Smooth muscle cell (in vitro differentiated cells): ENCODE results near the gene TNIK. TPM values are rescaled to one million over a fixed set of nuclear protein-coding genes. Genes with fewer than 3 reads are reported as not detected.

Experiments
- DNase-seq: peaks from one replicate; lab custom pipeline; 2025; ENCODE audit not compliant: unreplicated experiment; lab: John Stamatoyannopoulos, UW
- H2AFZ ChIP-seq: fragments of 200-600 bp; sonication (generic); 2 replicates; pipeline ENCODE4 v1.6.0; 2016; ENCODE audit warnings: antibody characterized with exemption, low read depth, mild to moderate bottlenecking
- H3F3A ChIP-seq: fragments of 200-600 bp; sonication (generic); 2 replicates; pipeline ENCODE4 v1.6.0; 2017; ENCODE audit warnings: antibody characterized with exemption, low read depth
- H3K27ac ChIP-seq: fragments of 200-600 bp; sonication (generic); 2 replicates; pipeline ENCODE4 v1.5.1; 2016; ENCODE audit warnings: low read depth, mild to moderate bottlenecking
- H3K27me3 ChIP-seq: fragments of 200-600 bp; sonication (generic); 2 replicates; pipeline ENCODE4 v1.6.1; 2016; ENCODE audit warnings: low read depth, mild to moderate bottlenecking
- H3K36me3 ChIP-seq: fragments of 200-600 bp; sonication (generic); 2 replicates; pipeline ENCODE4 v1.5.1; 2016; ENCODE audit warnings: low read depth
- H3K4me1 ChIP-seq: fragments of 200-600 bp; sonication (generic); 2 replicates; pipeline ENCODE4 v1.5.1; 2016; ENCODE audit warnings: low read depth
- H3K4me2 ChIP-seq: fragments of 200-600 bp; sonication (generic); 2 replicates; pipeline ENCODE4 v1.6.0; 2016; ENCODE audit warnings: mild to moderate bottlenecking
- H3K4me3 ChIP-seq: fragments of 200-600 bp; sonication (generic); 2 replicates; pipeline ENCODE4 v1.5.1; 2016; ENCODE audit warnings: mild to moderate bottlenecking
- H3K79me2 ChIP-seq: fragments of 200-600 bp; sonication (generic); 2 replicates; pipeline ENCODE4 v1.6.0; 2016; ENCODE audit warnings: low read depth, mild to moderate bottlenecking
- H3K9ac ChIP-seq: fragments of 200-600 bp; sonication (generic); 2 replicates; pipeline ENCODE4 v1.6.0; 2016; ENCODE audit warnings: low read depth
- H3K9me3 ChIP-seq: fragments of 200-600 bp; sonication (generic); replicated peaks from 2 replicates; pipeline ENCODE4 v1.5.1; 2016; ENCODE audit warnings: low read depth
- H4K20me1 ChIP-seq: fragments of 200-600 bp; sonication (generic); 2 replicates; pipeline ENCODE4 v1.6.0; 2016; ENCODE audit warnings: low read depth
- WGBS: methylation state at CpG from one replicate; pipeline ENCODE4 v1.1.7; 2016; ENCODE audit warnings: low lambda C conversion rate; 5-methylcytosine and 5-hydroxymethylcytosine counted together
- polyA plus RNA-seq: library from polyadenylated mRNA; unstranded; fragments of >200 nt; fragmentation: Nextera tagmentation; extraction: Ambion mirVana; gene quantifications from 2 replicates; pipeline ENCODE4 v1.2.1, GENCODE V29; 2016
- total RNA-seq: library from RNA; depleted of rRNA; stranded (reverse); fragments of >200 nt; gene quantifications from 2 replicates; pipeline ENCODE4 v1.2.3, GENCODE V29; 2014
- TF ChIP-seq, protein P1 (sequence below): fragments of 200-600 bp; sonication (generic); IDR thresholded peaks from 2 replicates; pipeline ENCODE4 v1.5.1; 2017; ENCODE audit warnings: borderline replicate concordance, mild to moderate bottlenecking, antibody characterized with exemption; ENCODE audit not compliant: insufficient read depth, poor library complexity, severe bottlenecking

Gene TNIK
- total and polyA plus RNA-seq, 2 experiments from 2014 or later = 10.4 to 12.5 TPM

DNA sequence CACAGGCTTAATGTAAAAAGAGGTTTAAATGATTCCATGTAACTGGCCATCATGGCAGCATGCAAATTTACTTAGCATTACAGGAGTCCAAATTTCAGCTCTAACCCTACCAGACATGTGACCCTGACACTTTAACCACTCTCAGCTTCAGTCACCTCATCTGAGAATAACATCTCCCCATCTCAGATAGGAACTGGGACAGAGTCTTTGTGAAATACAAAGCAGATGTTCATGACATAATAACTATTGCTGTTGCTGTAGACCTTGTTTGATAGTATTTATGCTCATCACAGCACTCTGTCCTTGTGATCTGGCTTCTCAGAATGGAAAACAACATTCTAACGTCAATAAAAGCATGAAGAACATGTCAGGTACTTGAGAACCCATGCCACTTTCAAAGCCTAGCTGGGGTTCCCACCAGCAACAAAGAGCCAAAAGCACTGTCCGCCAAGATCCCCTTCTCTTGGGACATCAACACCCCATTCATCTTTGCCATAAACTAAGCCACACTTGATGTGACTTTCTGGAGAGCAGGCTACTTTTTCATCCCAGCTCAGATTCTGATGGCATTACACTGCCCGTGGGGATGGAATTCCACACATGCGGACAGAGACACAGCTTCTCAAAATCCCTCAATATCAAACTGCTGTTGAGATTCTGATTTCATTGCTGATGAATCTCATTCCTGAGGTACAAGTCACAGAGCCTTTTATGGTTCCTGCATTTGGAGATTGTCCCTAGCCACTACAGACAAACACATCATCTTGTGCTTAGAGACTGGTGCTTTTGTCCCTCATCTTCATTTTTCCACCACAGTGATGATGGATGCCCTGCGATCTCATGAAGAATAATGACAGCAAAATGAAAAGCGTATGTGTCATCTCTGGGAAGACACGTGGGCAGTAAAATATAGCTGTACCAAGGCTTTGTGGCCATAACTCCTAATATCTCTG lies 202.7 kb downstream of the TNIK start:
- Histone ChIP-seq H3K27ac (peak overlapping the region; percentile 27), H3K36me3 (no peaks in the 10 kb centered on the region), H3K9ac (no peak overlapping the region), H2AFZ (no peak overlapping the region), H3F3A (peaks cover 3% of the 10 kb centered on the region), H3K4me1 (peaks cover 7% of the 10 kb centered on the region), H3K27me3 (no peaks in the 10 kb centered on the region), H4K20me1 (peaks cover under 1% of the 10 kb centered on the region), H3K9me3 (no peaks in the 10 kb centered on the region), H3K4me3 (no peak overlapping the region), H3K79me2 (no peaks in the 10 kb centered on the region), H3K4me2 (peak overlapping the region; percentile 5)
- 65% methylated on average over 7 of the region's 7 CpGs for WGBS
- TF ChIP-seq, protein P1, sequence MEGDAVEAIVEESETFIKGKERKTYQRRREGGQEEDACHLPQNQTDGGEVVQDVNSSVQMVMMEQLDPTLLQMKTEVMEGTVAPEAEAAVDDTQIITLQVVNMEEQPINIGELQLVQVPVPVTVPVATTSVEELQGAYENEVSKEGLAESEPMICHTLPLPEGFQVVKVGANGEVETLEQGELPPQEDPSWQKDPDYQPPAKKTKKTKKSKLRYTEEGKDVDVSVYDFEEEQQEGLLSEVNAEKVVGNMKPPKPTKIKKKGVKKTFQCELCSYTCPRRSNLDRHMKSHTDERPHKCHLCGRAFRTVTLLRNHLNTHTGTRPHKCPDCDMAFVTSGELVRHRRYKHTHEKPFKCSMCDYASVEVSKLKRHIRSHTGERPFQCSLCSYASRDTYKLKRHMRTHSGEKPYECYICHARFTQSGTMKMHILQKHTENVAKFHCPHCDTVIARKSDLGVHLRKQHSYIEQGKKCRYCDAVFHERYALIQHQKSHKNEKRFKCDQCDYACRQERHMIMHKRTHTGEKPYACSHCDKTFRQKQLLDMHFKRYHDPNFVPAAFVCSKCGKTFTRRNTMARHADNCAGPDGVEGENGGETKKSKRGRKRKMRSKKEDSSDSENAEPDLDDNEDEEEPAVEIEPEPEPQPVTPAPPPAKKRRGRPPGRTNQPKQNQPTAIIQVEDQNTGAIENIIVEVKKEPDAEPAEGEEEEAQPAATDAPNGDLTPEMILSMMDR = no peak
- no peak for DNase-seq

DNA sequence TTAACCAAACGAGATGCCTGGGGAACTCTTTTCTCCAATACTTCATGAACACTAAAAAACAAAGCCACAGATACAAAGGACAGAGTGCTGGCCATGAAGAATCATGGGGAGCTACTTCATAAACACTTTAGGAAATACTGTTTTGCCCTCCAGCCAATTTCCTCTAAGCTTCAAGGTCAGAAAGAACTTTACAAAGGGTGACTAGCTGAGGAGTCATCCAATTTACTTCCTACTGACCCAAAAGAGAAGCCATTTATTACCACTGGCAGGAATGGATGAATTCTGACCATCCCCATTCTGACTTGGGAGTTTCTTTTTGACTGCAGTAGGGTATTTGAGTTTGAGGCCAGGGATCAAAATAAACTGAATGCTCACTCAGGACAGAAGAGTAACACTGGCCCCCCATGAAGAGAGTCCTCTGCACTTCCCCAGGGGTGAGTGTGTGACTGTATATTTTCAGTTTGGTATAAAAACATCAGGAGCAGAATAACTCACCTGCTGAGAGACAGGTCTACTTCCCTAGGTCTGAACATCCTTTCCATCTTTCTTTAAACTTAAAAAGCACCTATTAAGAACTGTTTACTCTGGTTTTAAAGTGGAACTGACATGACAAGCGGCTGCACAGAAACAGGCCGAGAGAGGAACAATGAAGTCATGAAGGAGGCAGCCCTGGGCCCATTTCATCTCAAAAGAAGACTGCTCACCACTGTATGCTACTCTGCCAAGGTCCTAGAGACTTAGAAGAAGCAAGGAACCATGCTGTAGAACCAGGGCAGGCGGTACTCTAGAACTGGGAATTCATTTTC lies 203.6 kb downstream of the TNIK start:
- Histone ChIP-seq H3K27me3 (no peaks in the 10 kb centered on the region), H3K9ac (no peak overlapping the region), H3K4me3 (no peak overlapping the region), H3K36me3 (no peaks in the 10 kb centered on the region), H3K9me3 (no peaks in the 10 kb centered on the region), H3F3A (no peaks in the 10 kb centered on the region), H3K27ac (no peak overlapping the region), H4K20me1 (no peaks in the 10 kb centered on the region), H3K4me1 (peaks cover 3% of the 10 kb centered on the region), H2AFZ (no peak overlapping the region), H3K4me2 (no peak overlapping the region), H3K79me2 (no peaks in the 10 kb centered on the region)
- TF ChIP-seq, protein P1 = no peak
- DNase-seq = no peak
- 94% methylated on average over 4 of the region's 4 CpGs for WGBS

DNA sequence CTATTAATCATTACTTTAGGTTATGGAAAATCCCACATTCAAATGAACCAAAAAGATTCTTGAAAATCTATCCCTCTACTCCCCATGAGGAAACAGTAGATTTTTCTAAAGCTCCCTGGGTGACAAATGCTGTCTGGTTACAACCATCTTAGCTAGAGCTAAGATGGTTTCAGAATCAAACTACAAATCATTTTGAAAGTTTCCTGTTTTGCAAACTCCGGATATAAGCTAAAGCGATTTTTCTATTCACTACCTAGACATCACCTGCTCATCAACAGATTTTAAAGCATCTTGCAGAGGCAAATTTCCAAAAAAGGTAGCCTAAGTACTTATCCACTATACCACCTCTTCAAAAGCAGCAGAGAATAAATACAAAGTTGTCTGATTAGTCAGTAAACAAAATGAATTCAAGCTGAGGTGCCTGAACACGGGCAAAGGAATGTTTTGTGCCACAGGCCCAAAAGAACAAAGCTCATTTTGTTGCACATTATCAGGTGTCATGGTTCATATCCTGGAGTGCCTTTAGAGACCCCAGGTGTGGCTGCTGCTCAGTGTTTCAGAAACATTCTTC lies 204.9 kb downstream of the TNIK start:
- H3K79me2 ChIP-seq = no peaks in the 10 kb centered on the region
- H3K9me3 ChIP-seq = no peaks in the 10 kb centered on the region
- 86% methylated on average over 3 of the region's 3 CpGs for WGBS
- no peaks in the 10 kb centered on the region for H3K36me3 ChIP-seq
- no peak overlapping the region for H3K4me2 ChIP-seq
- no peaks in the 10 kb centered on the region for H3K27me3 ChIP-seq
- DNase-seq = no peak
- H4K20me1 ChIP-seq = no peaks in the 10 kb centered on the region
- H3K27ac ChIP-seq = no peak overlapping the region
- no peak overlapping the region for H3K4me3 ChIP-seq
- no peaks in the 10 kb centered on the region for H3F3A ChIP-seq
- no peaks in the 10 kb centered on the region for H3K4me1 ChIP-seq
- H2AFZ ChIP-seq = no peak overlapping the region
- TF ChIP-seq, protein P1 = no peak
- no peak overlapping the region for H3K9ac ChIP-seq
